HEK293 (cell line): Measurements from ENCODE around the gene NUDT13.

Source experiments
- CTCF ChIA-PET: fragments of 350-600 bp; formaldehyde crosslinking; extraction: SDS; loops from one replicate; lab custom pipeline; 2021; ENCODE audit warnings: antibody characterized with exemption; lab: Yijun Ruan, JAX
- POLR2A ChIA-PET: fragments of 300-600 bp; formaldehyde crosslinking; extraction: SDS; loops from one replicate; lab custom pipeline; 2020; ENCODE audit warnings: antibody characterized with exemption, inconsistent platforms; lab: Yijun Ruan, JAX
- H3K27ac ChIP-seq: fragments of 200-500 bp; sonication (Bioruptor generic); 2 replicates; pipeline ENCODE4 v1.5.1; 2014; ENCODE audit warnings: low read depth, low read length, control low read depth, inconsistent platforms; ENCODE audit errors: extremely low read depth
- H3K36me3 ChIP-seq, 2 experiments: fragments of 200-500 bp in 1 of 2; sonication (Bioruptor generic) in 1 of 2; 1 replicate in 1 of 2; 2 replicates in 1 of 2; pipeline ENCODE4 v1.5.1; 2014 to 2017; ENCODE audit warnings: inconsistent platforms in 2 of 2, low read length in 2 of 2; ENCODE audit not compliant: control insufficient read depth in 2 of 2, insufficient read depth in 1 of 2
- H3K4me1 ChIP-seq: fragments of 200-500 bp; sonication (Bioruptor generic); 2 replicates; pipeline ENCODE4 v1.5.1; 2014; ENCODE audit warnings: mild to moderate bottlenecking, low read length, inconsistent platforms; ENCODE audit not compliant: control insufficient read depth, insufficient read depth
- H3K4me3 ChIP-seq: 2 replicates; pipeline ENCODE4 v1.5.1; 2011; ENCODE audit warnings: low read depth, mild to moderate bottlenecking, control low read depth, low read length, moderate library complexity
- H3K9me3 ChIP-seq: fragments of 200-500 bp; sonication (Bioruptor generic); 2 replicates; pipeline ENCODE4 v1.5.1; 2014; ENCODE audit warnings: low read depth, low read length, inconsistent platforms; ENCODE audit not compliant: control insufficient read depth, insufficient read depth
- EGR2 ChIP-seq: fragments of 450-650 bp; formaldehyde crosslinking; IDR thresholded peaks from 2 replicates; pipeline ENCODE4 v1.5.1; 2016; ENCODE audit warnings: low read depth, missing biosample characterization, missing genetic modification characterization
- GLI4 ChIP-seq: fragments of 450-650 bp; formaldehyde crosslinking; IDR thresholded peaks from 2 replicates; pipeline ENCODE4 v1.5.1; 2016; ENCODE audit warnings: missing biosample characterization, missing genetic modification characterization
- KLF7 ChIP-seq: fragments of 450-650 bp; formaldehyde crosslinking; IDR thresholded peaks from 2 replicates; pipeline ENCODE4 v1.5.1; 2016; ENCODE audit warnings: missing biosample characterization, missing genetic modification characterization, borderline replicate concordance
- SP7 ChIP-seq: fragments of 450-650 bp; formaldehyde crosslinking; IDR thresholded peaks from 2 replicates; pipeline ENCODE4 v1.5.1; 2016; ENCODE audit warnings: missing biosample characterization, missing genetic modification characterization
- ZFP41 ChIP-seq: fragments of 450-650 bp; formaldehyde crosslinking; IDR thresholded peaks from 2 replicates; pipeline ENCODE4 v1.5.1; 2016; ENCODE audit warnings: missing biosample characterization, missing genetic modification characterization, borderline replicate concordance
- ZNF133 ChIP-seq: fragments of 450-650 bp; formaldehyde crosslinking; IDR thresholded peaks from 2 replicates; pipeline ENCODE4 v1.5.1; 2016; ENCODE audit warnings: missing biosample characterization, missing genetic modification characterization
- ZNF19 ChIP-seq: fragments of 450-650 bp; formaldehyde crosslinking; IDR thresholded peaks from 2 replicates; pipeline ENCODE4; 2016; ENCODE audit warnings: missing biosample characterization, missing genetic modification characterization, low read depth
- ZNF2 ChIP-seq: fragments of 450-650 bp; formaldehyde crosslinking; IDR thresholded peaks from 2 replicates; pipeline ENCODE4 v1.5.1; 2016; ENCODE audit warnings: missing biosample characterization, missing genetic modification characterization
- ZNF214 ChIP-seq: fragments of 450-650 bp; formaldehyde crosslinking; IDR thresholded peaks from 2 replicates; pipeline ENCODE4 v1.5.1; 2017; ENCODE audit warnings: missing biosample characterization, mild to moderate bottlenecking, missing genetic modification characterization, borderline replicate concordance
- ZNF341 ChIP-seq: fragments of 450-650 bp; formaldehyde crosslinking; IDR thresholded peaks from 2 replicates; pipeline ENCODE4; 2016; ENCODE audit warnings: low read depth, missing biosample characterization, missing genetic modification characterization
- ZNF426 ChIP-seq: fragments of 450-650 bp; formaldehyde crosslinking; IDR thresholded peaks from 2 replicates; pipeline ENCODE4 v1.5.1; 2017; ENCODE audit warnings: missing biosample characterization, missing genetic modification characterization, mild to moderate bottlenecking, inconsistent platforms, moderate library complexity
- ZNF510 ChIP-seq: fragments of 450-650 bp; formaldehyde crosslinking; IDR thresholded peaks from 2 replicates; pipeline ENCODE4 v1.5.1; 2018; ENCODE audit warnings: mild to moderate bottlenecking, missing genetic modification characterization, missing biosample characterization; ENCODE audit not compliant: insufficient replicate concordance
- ZNF549 ChIP-seq: fragments of 450-650 bp; IDR thresholded peaks from 2 replicates; pipeline ENCODE4 v1.5.1; 2018; ENCODE audit warnings: missing biosample characterization, missing genetic modification characterization, mild to moderate bottlenecking, inconsistent platforms, moderate library complexity
- ZNF596 ChIP-seq: fragments of 450-650 bp; IDR thresholded peaks from 2 replicates; pipeline ENCODE4 v1.5.0; 2018; ENCODE audit warnings: missing biosample characterization, mild to moderate bottlenecking, missing genetic modification characterization, moderate library complexity
- ZNF664 ChIP-seq: fragments of 450-650 bp; formaldehyde crosslinking; IDR thresholded peaks from 2 replicates; pipeline ENCODE4 v1.5.1; 2016; ENCODE audit warnings: missing biosample characterization, missing genetic modification characterization
- ZNF76 ChIP-seq: fragments of 450-650 bp; formaldehyde crosslinking; IDR thresholded peaks from 2 replicates; pipeline ENCODE4; 2016; ENCODE audit warnings: low read depth, missing biosample characterization, missing genetic modification characterization, borderline replicate concordance
- ZNF785 ChIP-seq: fragments of 450-650 bp; formaldehyde crosslinking; IDR thresholded peaks from 2 replicates; pipeline ENCODE4 v1.5.1; 2016; ENCODE audit warnings: missing biosample characterization, missing genetic modification characterization
- ZNF792 ChIP-seq: fragments of 450-650 bp; formaldehyde crosslinking; IDR thresholded peaks from 2 replicates; pipeline ENCODE4 v1.5.1; 2016; ENCODE audit warnings: missing biosample characterization, missing genetic modification characterization
- ZNF843 ChIP-seq: fragments of 450-650 bp; formaldehyde crosslinking; IDR thresholded peaks from 2 replicates; pipeline ENCODE4 v1.5.1; 2016; ENCODE audit warnings: missing biosample characterization, missing genetic modification characterization
- TF ChIP-seq, protein P1 (sequence below): fragments of 450-650 bp; formaldehyde crosslinking; IDR thresholded peaks from 2 replicates; pipeline ENCODE4 v1.5.1; 2016; ENCODE audit warnings: missing biosample characterization, missing genetic modification characterization
- TF ChIP-seq, protein P2 (sequence below): fragments of 450-650 bp; formaldehyde crosslinking; IDR thresholded peaks from 2 replicates; pipeline ENCODE4 v1.5.1; 2016; ENCODE audit warnings: missing biosample characterization, missing genetic modification characterization, borderline replicate concordance
- TF ChIP-seq, protein P3 (sequence below): fragments of 450-650 bp; formaldehyde crosslinking; IDR thresholded peaks from 2 replicates; pipeline ENCODE4 v1.5.1; 2016; ENCODE audit warnings: missing biosample characterization, missing genetic modification characterization
- TF ChIP-seq, protein P4 (sequence below): fragments of 450-650 bp; formaldehyde crosslinking; IDR thresholded peaks from 2 replicates; pipeline ENCODE4 v1.5.1; 2016; ENCODE audit warnings: missing biosample characterization, missing genetic modification characterization
- TF ChIP-seq, protein P5 (sequence below): fragments of 450-650 bp; formaldehyde crosslinking; IDR thresholded peaks from 2 replicates; pipeline ENCODE4 v1.5.1; 2016; ENCODE audit warnings: missing biosample characterization, missing genetic modification characterization

NUDT13 gene

DNA sequence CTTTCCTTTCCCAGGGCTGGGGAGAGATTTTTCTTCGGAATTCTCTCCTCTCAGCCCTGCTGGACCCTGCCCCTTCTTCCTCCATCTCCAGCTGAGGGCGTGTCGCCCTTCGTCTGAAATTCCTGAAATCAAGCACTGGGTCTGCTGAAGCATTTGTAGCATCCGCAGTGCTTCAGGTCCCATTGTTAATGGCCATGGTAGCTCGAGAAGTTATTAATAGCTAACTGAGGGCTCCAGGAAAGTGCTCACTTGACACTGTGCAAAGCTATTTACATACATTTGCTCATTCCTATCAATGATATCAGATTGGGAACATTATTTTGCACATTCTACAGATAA is 58.2 kb downstream of the NUDT13 start:
- H3K4me1 ChIP-seq: no peaks in the 10 kb centered on the region
- no peaks in the 10 kb centered on the region for H3K9me3 ChIP-seq
- CTCF ChIA-PET: interaction anchor here (0.9 to 2.9 kb wide), 2 partner anchors 9 to 49 kb away, joined by 4 to 17 read pairs; no protein-coding TSS in a partner anchor
- TF ChIP-seq ZNF549 (tag by site-specific recombination) (no peak), ZNF785 (tag by site-specific recombination) (no peak), ZNF76 (tag by site-specific recombination) (no peak), ZNF133 (no peak), ZNF843 (tag by site-specific recombination) (no peak), KLF7 (tag by site-specific recombination) (no peak), ZNF19 (tag by site-specific recombination) (no peak), ZNF792 (tag by site-specific recombination) (no peak), ZNF596 (tag by site-specific recombination) (no peak), ZNF426 (tag by site-specific recombination) (no peak), ZNF341 (tag by site-specific recombination) (peak; percentile 42; the same call in 1 of the 2 replicates), ZNF214 (tag by site-specific recombination) (no peak), ZFP41 (tag by site-specific recombination) (no peak), ZNF664 (tag by site-specific recombination) (0 out of 2 replicates have a peak, but pooled peaks have one; percentile 33), SP7 (tag by site-specific recombination) (no peak), ZNF2 (tag by site-specific recombination) (no peak), ZNF510 (tag by site-specific recombination) (no peak), GLI4 (no peak), EGR2 (no peak)
- TF ChIP-seq, protein P1, sequence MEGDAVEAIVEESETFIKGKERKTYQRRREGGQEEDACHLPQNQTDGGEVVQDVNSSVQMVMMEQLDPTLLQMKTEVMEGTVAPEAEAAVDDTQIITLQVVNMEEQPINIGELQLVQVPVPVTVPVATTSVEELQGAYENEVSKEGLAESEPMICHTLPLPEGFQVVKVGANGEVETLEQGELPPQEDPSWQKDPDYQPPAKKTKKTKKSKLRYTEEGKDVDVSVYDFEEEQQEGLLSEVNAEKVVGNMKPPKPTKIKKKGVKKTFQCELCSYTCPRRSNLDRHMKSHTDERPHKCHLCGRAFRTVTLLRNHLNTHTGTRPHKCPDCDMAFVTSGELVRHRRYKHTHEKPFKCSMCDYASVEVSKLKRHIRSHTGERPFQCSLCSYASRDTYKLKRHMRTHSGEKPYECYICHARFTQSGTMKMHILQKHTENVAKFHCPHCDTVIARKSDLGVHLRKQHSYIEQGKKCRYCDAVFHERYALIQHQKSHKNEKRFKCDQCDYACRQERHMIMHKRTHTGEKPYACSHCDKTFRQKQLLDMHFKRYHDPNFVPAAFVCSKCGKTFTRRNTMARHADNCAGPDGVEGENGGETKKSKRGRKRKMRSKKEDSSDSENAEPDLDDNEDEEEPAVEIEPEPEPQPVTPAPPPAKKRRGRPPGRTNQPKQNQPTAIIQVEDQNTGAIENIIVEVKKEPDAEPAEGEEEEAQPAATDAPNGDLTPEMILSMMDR (tag by site-specific recombination): peak; percentile 32; the same call in 1 of the 2 replicates
- TF ChIP-seq, protein P2, sequence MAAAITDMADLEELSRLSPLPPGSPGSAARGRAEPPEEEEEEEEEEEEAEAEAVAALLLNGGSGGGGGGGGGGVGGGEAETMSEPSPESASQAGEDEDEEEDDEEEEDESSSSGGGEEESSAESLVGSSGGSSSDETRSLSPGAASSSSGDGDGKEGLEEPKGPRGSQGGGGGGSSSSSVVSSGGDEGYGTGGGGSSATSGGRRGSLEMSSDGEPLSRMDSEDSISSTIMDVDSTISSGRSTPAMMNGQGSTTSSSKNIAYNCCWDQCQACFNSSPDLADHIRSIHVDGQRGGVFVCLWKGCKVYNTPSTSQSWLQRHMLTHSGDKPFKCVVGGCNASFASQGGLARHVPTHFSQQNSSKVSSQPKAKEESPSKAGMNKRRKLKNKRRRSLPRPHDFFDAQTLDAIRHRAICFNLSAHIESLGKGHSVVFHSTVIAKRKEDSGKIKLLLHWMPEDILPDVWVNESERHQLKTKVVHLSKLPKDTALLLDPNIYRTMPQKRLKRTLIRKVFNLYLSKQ (tag by site-specific recombination): no peak
- TF ChIP-seq, protein P3, sequence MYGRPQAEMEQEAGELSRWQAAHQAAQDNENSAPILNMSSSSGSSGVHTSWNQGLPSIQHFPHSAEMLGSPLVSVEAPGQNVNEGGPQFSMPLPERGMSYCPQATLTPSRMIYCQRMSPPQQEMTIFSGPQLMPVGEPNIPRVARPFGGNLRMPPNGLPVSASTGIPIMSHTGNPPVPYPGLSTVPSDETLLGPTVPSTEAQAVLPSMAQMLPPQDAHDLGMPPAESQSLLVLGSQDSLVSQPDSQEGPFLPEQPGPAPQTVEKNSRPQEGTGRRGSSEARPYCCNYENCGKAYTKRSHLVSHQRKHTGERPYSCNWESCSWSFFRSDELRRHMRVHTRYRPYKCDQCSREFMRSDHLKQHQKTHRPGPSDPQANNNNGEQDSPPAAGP (tag by site-specific recombination): no peak
- TF ChIP-seq, protein P4, sequence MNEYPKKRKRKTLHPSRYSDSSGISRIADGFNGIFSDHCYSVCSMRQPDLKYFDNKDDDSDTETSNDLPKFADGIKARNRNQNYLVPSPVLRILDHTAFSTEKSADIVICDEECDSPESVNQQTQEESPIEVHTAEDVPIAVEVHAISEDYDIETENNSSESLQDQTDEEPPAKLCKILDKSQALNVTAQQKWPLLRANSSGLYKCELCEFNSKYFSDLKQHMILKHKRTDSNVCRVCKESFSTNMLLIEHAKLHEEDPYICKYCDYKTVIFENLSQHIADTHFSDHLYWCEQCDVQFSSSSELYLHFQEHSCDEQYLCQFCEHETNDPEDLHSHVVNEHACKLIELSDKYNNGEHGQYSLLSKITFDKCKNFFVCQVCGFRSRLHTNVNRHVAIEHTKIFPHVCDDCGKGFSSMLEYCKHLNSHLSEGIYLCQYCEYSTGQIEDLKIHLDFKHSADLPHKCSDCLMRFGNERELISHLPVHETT (tag by site-specific recombination): no peak
- TF ChIP-seq, protein P5, sequence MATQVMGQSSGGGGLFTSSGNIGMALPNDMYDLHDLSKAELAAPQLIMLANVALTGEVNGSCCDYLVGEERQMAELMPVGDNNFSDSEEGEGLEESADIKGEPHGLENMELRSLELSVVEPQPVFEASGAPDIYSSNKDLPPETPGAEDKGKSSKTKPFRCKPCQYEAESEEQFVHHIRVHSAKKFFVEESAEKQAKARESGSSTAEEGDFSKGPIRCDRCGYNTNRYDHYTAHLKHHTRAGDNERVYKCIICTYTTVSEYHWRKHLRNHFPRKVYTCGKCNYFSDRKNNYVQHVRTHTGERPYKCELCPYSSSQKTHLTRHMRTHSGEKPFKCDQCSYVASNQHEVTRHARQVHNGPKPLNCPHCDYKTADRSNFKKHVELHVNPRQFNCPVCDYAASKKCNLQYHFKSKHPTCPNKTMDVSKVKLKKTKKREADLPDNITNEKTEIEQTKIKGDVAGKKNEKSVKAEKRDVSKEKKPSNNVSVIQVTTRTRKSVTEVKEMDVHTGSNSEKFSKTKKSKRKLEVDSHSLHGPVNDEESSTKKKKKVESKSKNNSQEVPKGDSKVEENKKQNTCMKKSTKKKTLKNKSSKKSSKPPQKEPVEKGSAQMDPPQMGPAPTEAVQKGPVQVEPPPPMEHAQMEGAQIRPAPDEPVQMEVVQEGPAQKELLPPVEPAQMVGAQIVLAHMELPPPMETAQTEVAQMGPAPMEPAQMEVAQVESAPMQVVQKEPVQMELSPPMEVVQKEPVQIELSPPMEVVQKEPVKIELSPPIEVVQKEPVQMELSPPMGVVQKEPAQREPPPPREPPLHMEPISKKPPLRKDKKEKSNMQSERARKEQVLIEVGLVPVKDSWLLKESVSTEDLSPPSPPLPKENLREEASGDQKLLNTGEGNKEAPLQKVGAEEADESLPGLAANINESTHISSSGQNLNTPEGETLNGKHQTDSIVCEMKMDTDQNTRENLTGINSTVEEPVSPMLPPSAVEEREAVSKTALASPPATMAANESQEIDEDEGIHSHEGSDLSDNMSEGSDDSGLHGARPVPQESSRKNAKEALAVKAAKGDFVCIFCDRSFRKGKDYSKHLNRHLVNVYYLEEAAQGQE (tag by site-specific recombination): no peak

More for the DNA sequence above, 58.2 kb downstream of the NUDT13 start:
- Histone ChIP-seq H3K36me3 (peaks cover 4 to 10% of the 10 kb centered on the region in 2 experiments; a peak in 2 of 3 replicates), H3K27ac (peak overlapping the region; percentile 56), H3K4me3 (peak overlapping the region; percentile 60)
- POLR2A ChIA-PET: interaction anchor here (0.5 to 3.3 kb wide), 10 partner anchors 15 to 814 kb away, joined by 3 to 21 read pairs (median 3); partner anchors contain the start of genes DNAJB12, DNAJC9, MRPS16 and P4HA1
